NCI-H748 (cell line): ENCODE measurements around the gene IGF1R.

Source experiments
- DNase-seq: peaks from one replicate; lab custom pipeline; 2025; ENCODE audit not compliant: unreplicated experiment; lab: John Stamatoyannopoulos, UW

IGF1R gene

GRCh38 chr15:98744506-98744905, 96.2 kb downstream of the IGF1R start:
- no peak for DNase-seq

- no peak for DNase-seq
Measured at GRCh38 chr15:98745179-98745578, 96.8 kb downstream of the IGF1R start.

- no peak for DNase-seq
Measured at GRCh38 chr15:98745650-98746374, 97.5 kb downstream of the IGF1R start.

GRCh38 chr15:98746375-98747155, 98.2 kb downstream of the IGF1R start:
- peak; percentile 18 for DNase-seq

- no peak for DNase-seq
Measured at GRCh38 chr15:98751767-98752166, 103.4 kb downstream of the IGF1R start.

GRCh38 chr15:98753726-98754656, 105.7 kb downstream of the IGF1R start:
- DNase-seq: no peak

GRCh38 chr15:98754657-98755022, 106.3 kb downstream of the IGF1R start:
- no peak for DNase-seq

- DNase-seq: no peak
Measured at GRCh38 chr15:98755138-98755537, 106.8 kb downstream of the IGF1R start.

GRCh38 chr15:98755781-98756180, 107.4 kb downstream of the IGF1R start:
- no peak for DNase-seq

- DNase-seq: no peak
Measured at GRCh38 chr15:98758224-98758623, 109.9 kb downstream of the IGF1R start.

- no peak for DNase-seq
Measured at GRCh38 chr15:98759277-98759676, 110.9 kb downstream of the IGF1R start.

GRCh38 chr15:98760112-98760826, 111.9 kb downstream of the IGF1R start:
- no peak for DNase-seq

- DNase-seq: no peak
Measured at GRCh38 chr15:98760975-98761374, 112.6 kb downstream of the IGF1R start.

GRCh38 chr15:98763179-98763578, 114.8 kb downstream of the IGF1R start:
- DNase-seq: no peak

GRCh38 chr15:98764291-98764690, 116.0 kb downstream of the IGF1R start:
- DNase-seq: no peak

- DNase-seq: no peak
Measured at GRCh38 chr15:98765610-98766009, 117.3 kb downstream of the IGF1R start.

GRCh38 chr15:98767692-98768091, 119.4 kb downstream of the IGF1R start:
- DNase-seq: no peak

GRCh38 chr15:98769867-98770266, 121.5 kb downstream of the IGF1R start:
- no peak for DNase-seq

- DNase-seq: no peak
Measured at GRCh38 chr15:98770984-98771383, 122.6 kb downstream of the IGF1R start.

- DNase-seq: no peak
Measured at GRCh38 chr15:98771541-98771940, 123.2 kb downstream of the IGF1R start.

GRCh38 chr15:98772895-98773294, 124.6 kb downstream of the IGF1R start:
- no peak for DNase-seq
